ENCODE measurements around the gene FOXJ3. TPM values are rescaled to one million over a fixed set of nuclear protein-coding genes. Genes with fewer than 3 reads are reported as not detected.

Gene FOXJ3
- total RNA-seq, 1 experiment from 2014 or later, result 51.1 TPM

DNA sequence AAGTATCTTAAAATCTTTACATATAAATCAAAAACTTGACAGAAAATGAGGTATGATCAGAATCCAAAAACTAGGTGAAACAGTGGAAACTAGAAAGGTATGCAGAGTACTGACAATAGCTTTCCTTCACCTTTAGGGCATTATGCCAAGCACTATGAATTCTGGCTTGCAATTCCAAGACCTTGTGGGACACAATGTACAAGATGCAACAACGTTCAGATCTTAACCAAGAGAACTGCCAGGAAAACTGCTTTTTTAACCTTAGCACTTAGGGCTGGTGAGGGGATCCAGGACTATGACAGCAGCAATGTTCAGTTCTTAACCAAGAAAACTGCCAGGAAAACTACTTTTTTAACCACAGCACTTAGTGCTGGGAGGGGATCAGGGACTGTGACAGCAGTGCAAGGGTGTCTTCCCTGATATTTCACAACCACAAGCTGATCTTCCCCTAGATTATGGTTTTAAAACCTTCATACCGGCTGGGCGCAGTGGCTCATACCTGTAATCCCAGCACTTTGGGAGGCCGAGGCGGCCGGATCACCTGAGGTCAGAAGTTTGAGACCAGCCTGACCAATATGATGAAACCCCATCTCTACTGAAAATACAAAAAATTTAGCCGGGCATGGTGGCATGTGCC, 22.3 kb downstream of the FOXJ3 start:
- Histone ChIP-seq H3K27ac (ENCODE audit: low read depth, low read length) (no peak overlapping the region), H3K9me2 (ENCODE audit: insufficient read depth) (no peaks in the 10 kb centered on the region), H2AFZ (ENCODE audit: low read depth, low read length, poor library complexity, severe bottlenecking) (no peak overlapping the region), H3K27me3 (ENCODE audit: insufficient read depth, low read length) (no peaks in the 10 kb centered on the region), H3K9ac (ENCODE audit: low read length) (no peak overlapping the region), H3K4me1 (ENCODE audit: control insufficient read depth in 1 of 2, insufficient read depth in 2 of 2, low read length in 2 of 2) (peaks cover 0 to 10% of the 10 kb centered on the region in 2 experiments; a peak in 2 of 4 replicates), H3K9me3 (ENCODE audit: control insufficient read depth in 1 of 2, insufficient read depth in 1 of 2, low read depth in 1 of 2, low read length in 2 of 2) (no peaks in the 10 kb centered on the region), H3K79me2 (ENCODE audit: insufficient read depth, low read length) (peaks cover 96% of the 10 kb centered on the region), H3K36me3 (ENCODE audit: control insufficient read depth in 1 of 2, insufficient read depth in 2 of 2, low read length in 2 of 2) (peaks cover 0 to 7% of the 10 kb centered on the region in 2 experiments; a peak in 1 of 4 replicates), H4K20me1 (ENCODE audit: insufficient read depth) (peaks cover 45% of the 10 kb centered on the region; the same call in 1 of the 2 replicates), H3K4me2 (ENCODE audit: low read length) (no peak overlapping the region), H3K4me3 (replicated peaks in 1 of 2; ENCODE audit: low read depth in 1 of 2, low read length in 2 of 2) (no peak overlapping the region)
- ChIA-PET RAD21 (ENCODE audit: low non-redundant PET in 1 of 2, low total read pairs in 2 of 2, uncharacterized antibody in 2 of 2, unreplicated experiment in 2 of 2) (no interaction called here), CTCF (no interaction called here), POLR2A (no interaction called here)
- TF ChIP-seq ZFX (IDR thresholded peaks at IDR 0.05) (no peak), FOSL1 (IDR thresholded peaks at IDR 0.05; ENCODE audit: low read depth) (no peak), ZNF274 (IDR thresholded peaks at IDR 0.05; ENCODE audit: low read depth, low read length) (no peak), ELF1 (IDR thresholded peaks at IDR 0.05; ENCODE audit: borderline replicate concordance, low read depth) (no peak), EZH2 (IDR thresholded peaks at IDR 0.05) (no peak)
- TF ChIP-seq, protein P1, sequence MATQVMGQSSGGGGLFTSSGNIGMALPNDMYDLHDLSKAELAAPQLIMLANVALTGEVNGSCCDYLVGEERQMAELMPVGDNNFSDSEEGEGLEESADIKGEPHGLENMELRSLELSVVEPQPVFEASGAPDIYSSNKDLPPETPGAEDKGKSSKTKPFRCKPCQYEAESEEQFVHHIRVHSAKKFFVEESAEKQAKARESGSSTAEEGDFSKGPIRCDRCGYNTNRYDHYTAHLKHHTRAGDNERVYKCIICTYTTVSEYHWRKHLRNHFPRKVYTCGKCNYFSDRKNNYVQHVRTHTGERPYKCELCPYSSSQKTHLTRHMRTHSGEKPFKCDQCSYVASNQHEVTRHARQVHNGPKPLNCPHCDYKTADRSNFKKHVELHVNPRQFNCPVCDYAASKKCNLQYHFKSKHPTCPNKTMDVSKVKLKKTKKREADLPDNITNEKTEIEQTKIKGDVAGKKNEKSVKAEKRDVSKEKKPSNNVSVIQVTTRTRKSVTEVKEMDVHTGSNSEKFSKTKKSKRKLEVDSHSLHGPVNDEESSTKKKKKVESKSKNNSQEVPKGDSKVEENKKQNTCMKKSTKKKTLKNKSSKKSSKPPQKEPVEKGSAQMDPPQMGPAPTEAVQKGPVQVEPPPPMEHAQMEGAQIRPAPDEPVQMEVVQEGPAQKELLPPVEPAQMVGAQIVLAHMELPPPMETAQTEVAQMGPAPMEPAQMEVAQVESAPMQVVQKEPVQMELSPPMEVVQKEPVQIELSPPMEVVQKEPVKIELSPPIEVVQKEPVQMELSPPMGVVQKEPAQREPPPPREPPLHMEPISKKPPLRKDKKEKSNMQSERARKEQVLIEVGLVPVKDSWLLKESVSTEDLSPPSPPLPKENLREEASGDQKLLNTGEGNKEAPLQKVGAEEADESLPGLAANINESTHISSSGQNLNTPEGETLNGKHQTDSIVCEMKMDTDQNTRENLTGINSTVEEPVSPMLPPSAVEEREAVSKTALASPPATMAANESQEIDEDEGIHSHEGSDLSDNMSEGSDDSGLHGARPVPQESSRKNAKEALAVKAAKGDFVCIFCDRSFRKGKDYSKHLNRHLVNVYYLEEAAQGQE (IDR thresholded peaks at IDR 0.05; ENCODE audit: low read depth), result no peak
- TF ChIP-seq, protein P2, sequence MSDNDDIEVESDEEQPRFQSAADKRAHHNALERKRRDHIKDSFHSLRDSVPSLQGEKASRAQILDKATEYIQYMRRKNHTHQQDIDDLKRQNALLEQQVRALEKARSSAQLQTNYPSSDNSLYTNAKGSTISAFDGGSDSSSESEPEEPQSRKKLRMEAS (IDR thresholded peaks at IDR 0.05), result no peak
- no peak for DNase-seq (ENCODE audit: low read depth, low spot score)
- no TSS peak for BruUV-seq (replicated peaks)
- intact Hi-C loops (cut with micrococcal nuclease), result no loop called here
- no peak for ATAC-seq
